HG03064 (cell line): ENCODE measurements around the gene FN3K.
"Not testable (repeated sequence)": the region's sequence is repeated elsewhere in the genome, so short reads cannot be mapped to it uniquely, and the experiment has no call there.

ENCODE experiments used
- ATAC-seq: cut with Tn5 transposase; IDR thresholded peaks from one replicate; pipeline ENCODE4 v1.9.1; 2021; ENCODE audit warnings: low read depth; ENCODE audit not compliant: unreplicated experiment

The FN3K gene

GRCh38 chr17:82767041-82767754 is 31.8 kb downstream of the FN3K start:
- ATAC-seq, result no peak

DNA sequence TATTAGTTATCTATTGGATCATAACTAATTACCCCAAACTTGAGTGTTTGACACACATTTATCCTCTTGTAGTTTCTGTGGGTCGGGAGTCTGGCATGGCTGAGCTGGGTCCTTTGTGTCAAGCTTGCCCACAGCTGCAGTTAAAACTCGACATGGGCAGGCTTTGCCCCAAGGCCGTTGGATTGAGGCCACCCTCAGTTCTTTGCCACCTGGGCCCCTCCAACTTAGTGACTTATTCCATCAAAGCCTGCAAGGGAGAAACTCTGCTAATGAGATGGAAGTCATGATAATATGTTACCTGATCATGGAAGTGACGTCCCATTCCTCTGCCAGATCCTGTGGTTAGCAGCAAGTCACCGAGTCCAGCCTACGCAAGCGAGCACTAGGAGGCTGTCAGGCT is 33.6 kb downstream of the FN3K start:
- ATAC-seq, result no peak

DNA sequence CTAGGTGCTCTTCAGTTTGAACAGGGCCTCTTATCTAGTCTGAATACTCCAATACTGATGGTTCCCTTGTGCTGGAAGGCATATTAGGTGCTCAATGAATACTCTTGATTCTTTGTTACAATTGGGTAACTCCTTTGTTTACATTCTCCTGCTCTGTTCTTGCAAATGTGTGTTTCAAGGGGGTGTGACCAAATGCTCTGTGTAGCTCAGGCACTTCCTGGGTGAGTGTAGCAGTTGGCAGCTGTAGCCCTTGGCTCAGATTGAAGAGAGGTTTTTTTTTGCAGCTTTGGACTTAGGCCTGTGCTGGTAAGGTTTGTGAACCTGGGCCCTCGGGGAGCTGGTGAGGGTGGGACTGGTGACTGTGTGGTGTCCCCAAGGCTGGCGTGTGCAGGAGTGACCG is 36.6 kb downstream of the FN3K start:
- no peak for ATAC-seq

GRCh38 chr17:82774456-82774855 is 39.0 kb downstream of the FN3K start:
- ATAC-seq, result not testable (repeated sequence)

DNA sequence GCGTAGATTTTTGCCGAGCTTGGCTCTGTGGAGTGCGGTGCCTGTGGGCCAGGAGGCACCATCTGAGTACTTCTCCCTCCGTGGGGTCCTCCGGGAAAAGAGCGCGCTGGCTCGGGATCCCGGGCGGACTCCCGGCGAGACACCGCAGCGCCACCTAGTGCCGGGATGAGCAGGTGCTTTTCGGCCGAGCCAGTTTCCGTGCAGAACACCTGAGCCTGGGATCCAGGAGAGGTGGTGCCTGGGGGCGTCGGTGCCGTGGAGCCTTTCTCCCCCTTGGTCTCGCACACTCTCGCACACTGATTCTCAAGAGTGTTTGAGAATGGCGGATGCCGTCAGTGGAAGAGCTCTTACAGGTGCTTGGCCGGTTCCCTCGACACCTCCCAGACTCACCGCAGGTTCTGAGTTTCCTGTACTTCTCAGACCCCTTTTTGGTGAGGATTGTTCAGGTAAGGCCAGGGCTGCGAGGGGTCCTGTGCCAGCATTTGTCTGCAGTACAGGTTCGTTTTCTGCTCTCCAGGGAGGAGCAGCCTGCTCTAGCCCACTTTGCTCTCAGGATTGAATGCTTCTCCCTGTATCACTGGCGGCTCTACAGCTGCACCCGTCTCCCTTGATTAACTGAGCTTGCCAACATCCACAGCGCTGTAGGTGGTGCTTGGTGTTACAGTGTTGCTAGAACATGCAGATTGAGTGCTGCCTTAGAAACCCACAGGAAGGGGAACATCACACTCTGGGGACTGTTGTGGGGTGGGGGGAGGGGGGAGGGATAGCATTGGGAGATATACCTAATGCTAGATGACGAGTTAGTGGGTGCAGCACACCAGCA is 39.8 kb downstream of the FN3K start:
- no peak for ATAC-seq

DNA sequence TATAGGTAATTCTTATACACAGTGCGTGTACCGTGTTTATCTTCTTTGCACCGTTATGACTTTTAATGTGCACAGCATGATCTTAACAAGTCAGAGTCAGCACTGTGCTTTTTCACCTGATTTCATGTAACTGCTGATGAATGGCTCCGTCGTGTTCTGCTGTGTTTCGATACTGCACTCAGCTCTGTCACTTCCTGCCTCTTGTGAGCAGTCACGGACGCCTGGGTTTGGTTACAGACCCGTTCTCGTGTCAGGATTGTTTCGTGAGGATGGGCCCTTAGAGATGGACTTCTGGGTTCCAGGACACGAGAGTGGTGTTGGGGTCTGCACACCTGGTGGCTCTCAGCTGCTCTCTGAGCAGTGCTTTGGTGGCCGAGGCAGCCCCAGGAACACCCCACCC is 41.0 kb downstream of the FN3K start:
- ATAC-seq, result no peak

DNA sequence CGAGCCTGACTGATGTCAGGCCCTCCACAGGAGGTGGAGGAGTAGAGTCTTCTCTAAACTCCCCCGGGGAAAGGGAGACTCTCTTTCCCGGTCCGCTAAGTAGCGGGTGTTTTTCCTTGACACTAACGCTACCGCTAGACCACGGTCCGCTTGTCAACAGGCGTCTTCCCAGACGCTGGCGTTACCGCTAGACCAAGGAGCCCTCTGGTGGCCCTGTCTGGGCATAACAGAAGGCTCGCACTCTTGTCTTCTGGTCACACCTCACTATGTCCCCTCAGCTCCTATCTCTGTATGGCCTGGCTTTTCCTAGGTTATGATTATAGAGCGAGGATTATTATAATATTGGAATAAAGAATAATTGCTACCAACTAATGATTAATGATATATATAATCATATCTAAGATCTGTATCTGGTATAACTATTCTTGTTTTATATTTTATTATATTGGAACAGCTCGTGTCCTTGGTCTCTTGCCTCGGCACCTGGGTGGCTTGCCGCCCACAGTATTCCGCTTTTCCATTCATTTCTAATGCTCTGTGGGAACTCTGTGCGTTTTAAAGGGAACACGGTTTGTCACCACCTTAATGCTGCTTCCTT is 42.5 kb downstream of the FN3K start:
- not testable (repeated sequence) for ATAC-seq

- ATAC-seq, result no peak
Measured at GRCh38 chr17:82779541-82779940, 44.1 kb downstream of the FN3K start.

DNA sequence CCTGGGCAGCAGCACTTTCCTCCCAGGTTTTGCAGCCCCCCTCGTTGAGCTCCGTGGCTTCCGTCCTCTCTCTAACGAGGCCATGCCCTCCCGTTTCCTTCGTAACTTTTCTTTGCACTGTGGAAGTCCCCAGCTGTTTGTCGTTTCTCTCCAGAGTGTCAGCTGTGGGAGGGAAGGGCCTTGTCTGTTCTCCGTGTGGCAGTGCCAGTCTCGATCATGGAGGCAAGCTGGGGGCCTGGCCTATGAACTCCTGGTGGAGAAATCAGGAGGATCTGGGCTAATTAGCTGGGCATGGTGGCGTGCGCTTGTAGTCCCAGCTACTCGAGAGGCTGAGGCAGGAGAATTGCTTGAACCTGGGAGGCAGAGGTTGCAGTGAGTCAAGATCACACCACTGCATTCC is 44.8 kb downstream of the FN3K start:
- no peak for ATAC-seq

- ATAC-seq, result no peak
Measured at GRCh38 chr17:82780971-82781893, 45.8 kb downstream of the FN3K start.

DNA sequence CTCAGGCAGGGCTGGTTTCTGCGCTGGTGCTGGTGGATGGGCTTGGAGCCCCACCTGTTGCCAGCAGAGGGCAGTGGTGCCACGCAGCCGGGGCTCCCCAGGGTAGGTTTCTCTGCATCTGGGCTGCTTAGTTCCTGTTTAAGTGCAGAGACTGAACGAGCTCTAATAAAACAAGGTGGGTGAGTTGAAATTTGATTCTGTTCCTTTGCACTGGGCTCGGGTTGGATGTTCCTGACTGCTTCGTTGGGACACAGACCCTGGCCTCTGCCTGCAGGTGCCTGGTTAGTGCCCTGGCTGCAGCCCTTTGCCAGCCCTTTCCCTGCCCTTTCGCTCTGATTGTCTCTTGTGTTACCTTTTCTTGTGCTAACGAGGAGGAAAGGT is 46.5 kb downstream of the FN3K start:
- ATAC-seq, result no peak

- ATAC-seq, result no peak
Measured at GRCh38 chr17:82782657-82783207, 47.3 kb downstream of the FN3K start.

DNA sequence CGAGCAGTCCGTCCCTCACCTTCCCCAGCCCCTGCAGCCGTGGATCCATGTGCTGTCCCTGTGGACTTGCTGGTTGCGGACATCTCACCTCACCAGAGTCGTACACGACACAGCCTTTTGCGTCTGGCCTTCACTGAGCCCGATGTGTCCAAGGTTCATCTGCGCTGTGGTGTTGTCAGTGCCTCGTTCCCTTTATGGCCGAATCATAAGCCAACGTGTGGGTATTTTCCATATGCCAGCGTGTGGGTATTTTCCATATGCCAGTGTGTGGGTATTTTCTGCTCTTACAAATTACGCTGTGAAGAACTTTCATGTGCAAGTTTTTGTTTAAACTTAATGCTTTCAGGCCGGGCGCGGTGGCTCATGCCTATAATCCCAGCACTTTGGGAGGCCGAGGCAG is 48.1 kb downstream of the FN3K start:
- ATAC-seq, result no peak

- ATAC-seq, result not testable (repeated sequence)
Measured at GRCh38 chr17:82785581-82785980, 50.2 kb downstream of the FN3K start.

DNA sequence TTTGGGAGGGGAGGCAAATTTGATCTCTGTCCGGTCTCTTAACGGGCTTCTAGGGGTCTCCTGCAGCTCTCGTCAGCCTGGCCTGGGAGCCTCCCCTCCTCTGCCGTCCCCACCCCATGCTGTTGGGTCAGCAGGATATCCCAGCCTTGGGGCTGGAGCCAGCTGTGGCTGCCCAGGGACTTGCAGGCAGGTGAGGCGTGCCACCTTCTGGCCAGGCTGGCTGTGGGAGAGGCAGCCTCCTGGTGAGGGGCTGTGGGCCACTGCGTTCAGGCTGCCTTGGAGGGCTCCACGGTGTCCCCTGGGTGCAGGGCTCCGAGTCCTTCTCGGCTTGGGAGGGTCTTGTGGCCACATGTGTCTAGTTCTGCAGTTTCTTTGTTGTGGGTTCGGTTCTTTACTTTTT is 51.0 kb downstream of the FN3K start:
- no peak for ATAC-seq

- ATAC-seq, result no peak
Measured at GRCh38 chr17:82787081-82787848, 51.9 kb downstream of the FN3K start.

GRCh38 chr17:82788206-82789001 is 53.0 kb downstream of the FN3K start:
- no peak for ATAC-seq

DNA sequence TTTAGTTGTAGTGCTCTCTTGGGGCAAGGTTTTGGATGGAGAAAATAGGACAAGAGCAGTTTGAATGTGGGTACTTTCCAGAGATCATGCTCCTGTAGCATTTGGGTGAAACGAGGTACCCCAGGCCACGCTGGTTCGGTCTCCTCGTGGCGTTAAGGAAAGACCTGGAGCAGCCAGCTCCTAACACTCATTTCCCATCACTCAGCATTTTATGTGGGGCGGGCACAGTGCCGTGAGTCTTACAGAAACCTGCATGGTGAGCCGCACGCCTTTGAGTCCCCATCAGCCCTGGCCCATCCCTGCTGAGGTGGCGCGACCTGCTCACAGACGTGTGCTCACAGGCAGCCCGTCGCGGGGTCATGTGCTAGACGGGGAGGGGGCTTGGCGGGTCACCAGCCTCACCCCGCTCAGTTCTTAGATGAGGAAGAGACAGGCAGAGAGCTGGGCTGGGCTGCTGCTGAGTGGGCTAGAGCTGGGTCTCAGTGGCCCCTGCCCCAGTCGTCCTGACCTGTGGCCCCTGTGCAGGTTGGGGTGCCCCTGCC is 53.7 kb downstream of the FN3K start:
- no peak for ATAC-seq

DNA sequence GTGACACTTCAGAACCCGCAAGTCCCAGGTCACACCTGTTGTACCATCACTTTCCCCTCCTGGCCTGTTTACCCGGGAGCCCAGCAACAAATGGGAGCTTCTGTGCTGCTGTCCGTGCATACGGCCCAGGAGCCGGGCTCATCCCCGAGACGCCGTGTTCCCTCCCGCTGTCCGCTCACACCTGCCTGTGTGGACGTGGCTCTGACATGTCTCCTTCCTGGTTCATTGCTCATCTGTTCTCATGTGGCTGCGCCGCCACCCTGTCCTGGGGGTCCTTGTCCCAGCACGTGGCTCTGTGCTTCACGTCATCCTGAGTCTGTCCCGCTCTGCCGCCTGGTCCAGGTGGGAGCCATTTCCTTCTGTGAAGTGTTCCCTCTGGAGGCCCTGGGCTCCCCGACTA is 54.4 kb downstream of the FN3K start:
- ATAC-seq, result no peak
